HepG2 (cell line): ENCODE data around the gene HACD2. TPM values are rescaled to one million over a fixed set of nuclear protein-coding genes. Genes with fewer than 3 reads are reported as not detected.

ENCODE experiments used
- ATAC-seq: fragments of 200-7000 bp; cut with Tn5 transposase; 3 replicates; pipeline ENCODE4 v1.9.1; 2020; ENCODE audit warnings: mild to moderate bottlenecking, moderate library complexity
- BruUV-seq: library from RNA; stranded (reverse); fragments of 400-500 nt; replicated peaks from 2 replicates; lab custom pipeline; 2021; lab: Mats Ljungman, UMichigan
- CTCF ChIA-PET: fragments of 300-600 bp; formaldehyde crosslinking; extraction: SDS; loops from one replicate; lab custom pipeline; 2021; ENCODE audit warnings: low total read pairs, inconsistent platforms, low intra/inter-chr PET ratio; lab: Yijun Ruan, JAX
- POLR2A ChIA-PET: fragments of 350-600 bp; sonication (Branson Sonifier 250); formaldehyde crosslinking; loops from one replicate; lab custom pipeline; 2020; ENCODE audit warnings: antibody characterized with exemption, inconsistent platforms; lab: Yijun Ruan, JAX
- DNase-seq: peaks from one replicate; pipeline ENCODE4 v3.0.0-alpha.2; 2015; ENCODE audit warnings: low spot score
- FAIRE-seq: peaks from 3 replicates; lab custom pipeline; 2011; peaks lifted over from hg19 to GRCh38; lab: Jason Lieb, UNC
- H2AFZ ChIP-seq: one replicate; pipeline ENCODE4 v1.6.1; 2011; ENCODE audit warnings: low read length, inconsistent platforms
- H3K27ac ChIP-seq: fragments of 300-600 bp; 3 replicates; pipeline ENCODE4 v1.8.0; 2011; ENCODE audit warnings: mixed run types, mild to moderate bottlenecking, mixed read lengths, low read length, inconsistent platforms; ENCODE audit not compliant: insufficient read depth; ENCODE audit errors: extremely low read length
- H3K27me3 ChIP-seq, 2 experiments: fragments of 200-600 bp in 1 of 2; 2 replicates in 1 of 2; 3 replicates in 1 of 2; pipeline versions ENCODE4 v1.6.0 to v1.8.0; 2011; ENCODE audit warnings: low read length in 2 of 2, mild to moderate bottlenecking in 2 of 2, moderate library complexity in 2 of 2, inconsistent platforms in 1 of 2; ENCODE audit not compliant: insufficient read depth in 2 of 2, control insufficient read depth in 1 of 2
- H3K36me3 ChIP-seq, 2 experiments: fragments of 200-600 bp in 1 of 2; replicated peaks in 1 of 2; 2 replicates in 1 of 2; 3 replicates in 1 of 2; pipeline versions ENCODE4 v1.5.1 to v1.8.0; 2011; ENCODE audit warnings: low read length in 2 of 2, inconsistent platforms in 1 of 2; ENCODE audit not compliant: insufficient read depth in 2 of 2, control insufficient read depth in 1 of 2
- H3K4me1 ChIP-seq: 2 replicates; pipeline ENCODE4 v1.5.1; 2012; ENCODE audit warnings: low read length, inconsistent platforms; ENCODE audit not compliant: insufficient read depth
- H3K4me2 ChIP-seq: 2 replicates; pipeline ENCODE4 v1.6.0; 2011; ENCODE audit warnings: low read depth, low read length, inconsistent platforms
- H3K4me3 ChIP-seq, 3 experiments: fragments of 200-600 bp in 1 of 3; sonication (generic), shearing (Covaris generic) in 1 of 3; replicated peaks in 1 of 3; 2 replicates each; pipeline ENCODE4 v1.5.1; 2011 to 2016; ENCODE audit warnings: low read length in 3 of 3, inconsistent platforms in 2 of 3, low read depth in 2 of 3, mild to moderate bottlenecking in 2 of 3, control low read depth in 1 of 3, mixed read lengths in 1 of 3; ENCODE audit not compliant: insufficient read depth in 1 of 3
- H3K79me2 ChIP-seq: one replicate; pipeline ENCODE4 v1.6.1; 2011; ENCODE audit warnings: low read length, inconsistent platforms; ENCODE audit not compliant: insufficient read depth
- H3K9ac ChIP-seq: 2 replicates; pipeline ENCODE4 v1.6.0; 2011; ENCODE audit warnings: mild to moderate bottlenecking, low read depth, low read length, inconsistent platforms; ENCODE audit not compliant: insufficient read depth
- H3K9me3 ChIP-seq: 2 replicates; pipeline ENCODE4 v1.5.1; 2012; ENCODE audit warnings: mild to moderate bottlenecking, low read length
- H4K20me1 ChIP-seq: 2 replicates; pipeline ENCODE4 v1.6.0; 2011; ENCODE audit warnings: inconsistent platforms, mild to moderate bottlenecking, low read length, moderate library complexity; ENCODE audit not compliant: insufficient read depth
- FOXA3 ChIP-seq: IDR thresholded peaks from 2 replicates; pipeline ENCODE4 v1.6.1; 2016; ENCODE audit warnings: missing genetic modification reagents, missing compliant biosample characterization
- HCFC1 ChIP-seq: fragments of 150-350 bp; IDR thresholded peaks from 2 replicates; pipeline ENCODE4 v1.6.1; 2014; ENCODE audit warnings: low read depth, low read length
- JUN ChIP-seq: sonication (generic); formaldehyde crosslinking; IDR thresholded peaks from 2 replicates; pipeline ENCODE4 v1.4.0; 2020; ENCODE audit warnings: mild to moderate bottlenecking, missing genetic modification reagents
- NPAS2 ChIP-seq: sonication (generic); formaldehyde crosslinking; IDR thresholded peaks from 2 replicates; pipeline ENCODE4 v1.8.0; 2022; ENCODE audit warnings: mild to moderate bottlenecking, missing genetic modification reagents, borderline replicate concordance
- PTBP1 ChIP-seq: fragments of 200-400 bp; formaldehyde crosslinking; IDR thresholded peaks from 2 replicates; pipeline ENCODE4 v1.6.1; 2018; ENCODE audit warnings: low read length, low read depth; ENCODE audit not compliant: poor library complexity, severe bottlenecking
- RXRA ChIP-seq: sonication (generic); formaldehyde crosslinking; IDR thresholded peaks from 2 replicates; pipeline ENCODE4 v1.5.1; 2020; ENCODE audit warnings: missing genetic modification reagents
- ZNF282 ChIP-seq: fragments of 450-650 bp; IDR thresholded peaks from 2 replicates; pipeline ENCODE4 v1.6.1; 2018; ENCODE audit not compliant: partially characterized antibody
- ZNF607 ChIP-seq: sonication (generic); formaldehyde crosslinking; IDR thresholded peaks from 2 replicates; pipeline ENCODE4 v1.5.1; 2020; ENCODE audit warnings: missing genetic modification reagents, mild to moderate bottlenecking, borderline replicate concordance
- ZSCAN9 ChIP-seq: IDR thresholded peaks from 2 replicates; pipeline ENCODE4 v1.6.1; 2016; ENCODE audit warnings: borderline replicate concordance
- WGBS: methylation state at CpG from one replicate; pipeline ENCODE4 v1.1.6; 2017; ENCODE audit warnings: low lambda C conversion rate; 5-methylcytosine and 5-hydroxymethylcytosine counted together
- in situ Hi-C: cut with HindIII; loops from 2 replicates; pipeline ENCODE4 v1.10.0; 2017; ENCODE audit warnings: low pct_unique_long_range_greater_than_20kb; ENCODE audit not compliant: extremely low pct_ligation_motif_present
- intact Hi-C: fragments of 100-400 bp; cut with micrococcal nuclease; formaldehyde crosslinking; loops from one replicate; pipeline ENCODE4 v1.10.0; 2022; ENCODE audit not compliant: unreplicated experiment
- polyA plus RNA-seq, 8 experiments: library from polyadenylated mRNA; depleted of rRNA in 3 of 8; stranded (reverse) in 7 of 8; unstranded in 1 of 8; fragments of >200 nt; fragmentation: Illumina TruSeq in 4 of 8; extraction: Trizol in 4 of 8; gene quantifications; 2 replicates each; pipeline versions ENCODE4 v1.2.1 to v1.2.3, GENCODE V29; 2011 to 2016; ENCODE audit warnings: low read depth in 4 of 8, missing spikeins in 1 of 8, mixed read lengths in 1 of 8; ENCODE audit not compliant: insufficient read depth in 1 of 8
- total RNA-seq, 5 experiments: library from RNA; depleted of rRNA; stranded (reverse); fragments of >200 nt; fragmentation: Illumina TruSeq; extraction: Trizol; gene quantifications; 2 replicates each; pipeline ENCODE4 v1.2.3, GENCODE V29; 2016; ENCODE audit warnings: low read depth in 1 of 5
- TF ChIP-seq, protein P1 (sequence below): sonication (generic); formaldehyde crosslinking; conservative IDR thresholded peaks from 2 replicates; pipeline ENCODE4 v1.8.0; 2022; ENCODE audit warnings: low read depth, missing genetic modification reagents
- TF ChIP-seq, protein P2 (sequence below): IDR thresholded peaks from 2 replicates; pipeline ENCODE4 v1.6.1; 2012; ENCODE audit warnings: low read depth, low read length, improper control_type of control experiment
- TF ChIP-seq, protein P3 (sequence below): sonication (generic); formaldehyde crosslinking; IDR thresholded peaks from 2 replicates; pipeline ENCODE4 v1.9.0; 2021; ENCODE audit warnings: missing genetic modification reagents, borderline replicate concordance

Gene HACD2
- total and polyA plus RNA-seq, 2 of the 13 experiments (the other 11 are each of a cell fraction or from before 2014, with no cell fraction given) = 47.0 to 50.4 TPM

DNA sequence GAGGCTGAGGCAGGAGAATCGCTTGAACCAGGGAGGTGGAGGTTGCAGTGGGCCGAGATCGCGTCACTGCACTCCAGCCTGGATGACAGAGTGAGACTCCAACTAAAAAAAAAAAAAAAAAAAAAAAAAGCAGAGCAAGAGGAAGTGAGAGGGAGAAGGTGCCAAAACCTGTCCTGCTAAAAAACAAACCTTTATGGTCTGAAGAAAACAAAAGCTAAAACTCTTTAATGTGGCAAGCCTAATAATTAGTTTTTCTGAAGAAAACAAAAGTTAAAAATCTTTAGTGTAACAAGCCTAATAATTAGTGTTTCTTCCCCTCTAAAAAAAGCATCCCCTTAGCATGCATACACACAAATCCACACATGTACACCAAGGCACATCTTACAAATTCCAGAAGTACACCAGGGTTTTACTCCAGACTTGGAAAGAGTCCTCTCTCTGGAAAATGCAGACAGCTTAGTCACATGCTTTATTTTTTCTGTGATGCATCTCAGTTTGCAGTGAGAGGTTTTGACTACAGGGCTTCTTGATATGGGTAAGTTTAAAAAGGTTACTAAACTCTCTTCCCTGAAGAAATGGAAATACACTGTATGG lies 65.9 kb downstream of the HACD2 start:
- WGBS = 96% methylated on average over 4 of the region's 4 CpGs
- CTCF ChIA-PET = no interaction called here
- Histone ChIP-seq H3K36me3 (peaks cover 14 to 53% of the 10 kb centered on the region in 2 experiments), H3K4me1 (no peaks in the 10 kb centered on the region), H3K27ac (no peak overlapping the region), H3K9ac (no peak overlapping the region), H4K20me1 (no peaks in the 10 kb centered on the region), H3K79me2 (peaks cover 4% of the 10 kb centered on the region), H3K27me3 (no peaks in the 10 kb centered on the region), H2AFZ (no peak overlapping the region), H3K4me2 (no peak overlapping the region), H3K4me3 (no peak overlapping the region), H3K9me3 (no peaks in the 10 kb centered on the region)
- in situ Hi-C loops (no loop called here), intact Hi-C loops (no loop called here)
- no peak for FAIRE-seq
- no peak for DNase-seq
- TF ChIP-seq, protein P1, sequence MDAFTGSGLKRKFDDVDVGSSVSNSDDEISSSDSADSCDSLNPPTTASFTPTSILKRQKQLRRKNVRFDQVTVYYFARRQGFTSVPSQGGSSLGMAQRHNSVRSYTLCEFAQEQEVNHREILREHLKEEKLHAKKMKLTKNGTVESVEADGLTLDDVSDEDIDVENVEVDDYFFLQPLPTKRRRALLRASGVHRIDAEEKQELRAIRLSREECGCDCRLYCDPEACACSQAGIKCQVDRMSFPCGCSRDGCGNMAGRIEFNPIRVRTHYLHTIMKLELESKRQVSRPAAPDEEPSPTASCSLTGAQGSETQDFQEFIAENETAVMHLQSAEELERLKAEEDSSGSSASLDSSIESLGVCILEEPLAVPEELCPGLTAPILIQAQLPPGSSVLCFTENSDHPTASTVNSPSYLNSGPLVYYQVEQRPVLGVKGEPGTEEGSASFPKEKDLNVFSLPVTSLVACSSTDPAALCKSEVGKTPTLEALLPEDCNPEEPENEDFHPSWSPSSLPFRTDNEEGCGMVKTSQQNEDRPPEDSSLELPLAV (CRISPR knock-in tag) = no peak
- no peak for TF ChIP-seq PTBP1
- TF ChIP-seq, protein P2, sequence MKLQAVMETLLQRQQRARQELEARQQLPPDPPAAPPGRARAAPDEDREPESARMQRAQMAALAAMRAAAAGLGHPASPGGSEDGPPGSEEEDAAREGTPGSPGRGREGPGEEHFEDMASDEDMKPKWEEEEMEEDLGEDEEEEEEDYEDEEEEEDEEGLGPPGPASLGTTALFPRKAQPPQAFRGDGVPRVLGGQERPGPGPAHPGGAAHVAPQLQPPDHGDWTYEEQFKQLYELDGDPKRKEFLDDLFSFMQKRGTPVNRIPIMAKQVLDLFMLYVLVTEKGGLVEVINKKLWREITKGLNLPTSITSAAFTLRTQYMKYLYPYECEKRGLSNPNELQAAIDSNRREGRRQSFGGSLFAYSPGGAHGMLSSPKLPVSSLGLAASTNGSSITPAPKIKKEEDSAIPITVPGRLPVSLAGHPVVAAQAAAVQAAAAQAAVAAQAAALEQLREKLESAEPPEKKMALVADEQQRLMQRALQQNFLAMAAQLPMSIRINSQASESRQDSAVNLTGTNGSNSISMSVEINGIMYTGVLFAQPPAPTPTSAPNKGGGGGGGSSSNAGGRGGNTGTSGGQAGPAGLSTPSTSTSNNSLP = no peak
- BruUV-seq = no TSS peak
- ATAC-seq = no peak
- POLR2A ChIA-PET = no interaction called here

DNA sequence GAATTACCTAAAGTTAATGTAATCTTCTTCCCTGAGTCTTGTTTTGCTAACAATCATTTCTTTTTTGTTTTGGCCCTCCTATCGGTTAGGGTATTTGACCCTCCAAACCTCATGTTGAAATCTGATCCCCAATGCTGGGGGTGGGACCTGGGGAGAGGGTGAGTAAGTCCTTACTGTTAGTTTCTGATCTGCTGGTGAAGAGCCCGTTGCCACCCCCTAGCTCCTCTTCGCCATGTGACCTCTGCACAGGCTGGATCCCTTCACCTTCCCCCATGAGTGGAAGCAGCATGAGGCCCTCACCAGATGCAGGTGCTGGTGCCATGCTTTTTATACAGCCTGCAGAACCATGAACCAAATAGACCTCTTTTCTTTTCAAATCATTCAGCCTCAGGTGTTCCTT lies 73.1 kb downstream of the HACD2 start:
- Histone ChIP-seq H3K4me2 (no peak overlapping the region), H3K36me3 (peaks cover 3 to 42% of the 10 kb centered on the region in 2 experiments), H4K20me1 (no peaks in the 10 kb centered on the region), H3K4me1 (no peaks in the 10 kb centered on the region), H3K27me3 (no peaks in the 10 kb centered on the region), H3K9me3 (no peaks in the 10 kb centered on the region), H3K27ac (no peak overlapping the region), H3K79me2 (peaks cover 4% of the 10 kb centered on the region), H3K9ac (no peak overlapping the region), H3K4me3 (no peak overlapping the region), H2AFZ (no peak overlapping the region)
- ATAC-seq = no peak
- WGBS = 95% methylated on average over 3 of the region's 3 CpGs
- FAIRE-seq = no peak
- no peak for DNase-seq
- BruUV-seq = no TSS peak
- in situ Hi-C loops (no loop called here), intact Hi-C loops (no loop called here)
- ChIA-PET CTCF (no interaction called here), POLR2A (no interaction called here)
- TF ChIP-seq RXRA (CRISPR knock-in tag) = no peak
- TF ChIP-seq HCFC1 = no peak
- no peak for TF ChIP-seq ZNF282
- TF ChIP-seq FOXA3 (CRISPR knock-in tag) = no peak
- TF ChIP-seq, protein P3, sequence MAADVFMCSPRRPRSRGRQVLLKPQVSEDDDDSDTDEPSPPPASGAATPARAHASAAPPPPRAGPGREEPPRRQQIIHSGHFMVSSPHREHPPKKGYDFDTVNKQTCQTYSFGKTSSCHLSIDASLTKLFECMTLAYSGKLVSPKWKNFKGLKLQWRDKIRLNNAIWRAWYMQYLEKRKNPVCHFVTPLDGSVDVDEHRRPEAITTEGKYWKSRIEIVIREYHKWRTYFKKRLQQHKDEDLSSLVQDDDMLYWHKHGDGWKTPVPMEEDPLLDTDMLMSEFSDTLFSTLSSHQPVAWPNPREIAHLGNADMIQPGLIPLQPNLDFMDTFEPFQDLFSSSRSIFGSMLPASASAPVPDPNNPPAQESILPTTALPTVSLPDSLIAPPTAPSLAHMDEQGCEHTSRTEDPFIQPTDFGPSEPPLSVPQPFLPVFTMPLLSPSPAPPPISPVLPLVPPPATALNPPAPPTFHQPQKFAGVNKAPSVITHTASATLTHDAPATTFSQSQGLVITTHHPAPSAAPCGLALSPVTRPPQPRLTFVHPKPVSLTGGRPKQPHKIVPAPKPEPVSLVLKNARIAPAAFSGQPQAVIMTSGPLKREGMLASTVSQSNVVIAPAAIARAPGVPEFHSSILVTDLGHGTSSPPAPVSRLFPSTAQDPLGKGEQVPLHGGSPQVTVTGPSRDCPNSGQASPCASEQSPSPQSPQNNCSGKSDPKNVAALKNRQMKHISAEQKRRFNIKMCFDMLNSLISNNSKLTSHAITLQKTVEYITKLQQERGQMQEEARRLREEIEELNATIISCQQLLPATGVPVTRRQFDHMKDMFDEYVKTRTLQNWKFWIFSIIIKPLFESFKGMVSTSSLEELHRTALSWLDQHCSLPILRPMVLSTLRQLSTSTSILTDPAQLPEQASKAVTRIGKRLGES = no peak
- TF ChIP-seq JUN (CRISPR knock-in tag) = no peak
- no peak for TF ChIP-seq ZNF607 (CRISPR knock-in tag)
- TF ChIP-seq ZSCAN9 (CRISPR knock-in tag) = no peak
- no peak for TF ChIP-seq NPAS2 (CRISPR knock-in tag)
